Stimulated activated CD8-positive, alpha-beta memory T cell treated with anti-CD3 and anti-CD28 coated beads, Interleukin-15, amount 100 ng/mL, for 4 hours (primary cell): ENCODE data around the gene SH3PXD2B.
"Not testable (repeated sequence)": the region's sequence is repeated elsewhere in the genome, so short reads cannot be mapped to it uniquely, and the experiment has no call there.

Source experiments
- DNase-seq, 2 donors: peaks; one replicate each; pipeline ENCODE4 v3.0.0-alpha.2; 2020; ENCODE audit warnings: low read depth in 2 of 2

SH3PXD2B gene

GRCh38 chr5:172417983-172418630 lies 36.2 kb downstream of the SH3PXD2B start:
- DNase-seq: no peak

GRCh38 chr5:172417130-172417841 lies 37.0 kb downstream of the SH3PXD2B start:
- DNase-seq: no peak

GRCh38 chr5:172415362-172416275 lies 38.7 kb downstream of the SH3PXD2B start:
- no peak for DNase-seq

- DNase-seq: no peak
These were observed 39.6 kb downstream of the SH3PXD2B start for GRCh38 chr5:172414531-172415361.

- DNase-seq: no peak
These were observed 40.6 kb downstream of the SH3PXD2B start for GRCh38 chr5:172413601-172414171.

- no peak for DNase-seq
These were observed 41.5 kb downstream of the SH3PXD2B start for GRCh38 chr5:172412724-172413286.

GRCh38 chr5:172411484-172412072 lies 42.7 kb downstream of the SH3PXD2B start:
- DNase-seq: no peak

GRCh38 chr5:172410662-172411483 lies 43.5 kb downstream of the SH3PXD2B start:
- DNase-seq: no peak

GRCh38 chr5:172410160-172410559 lies 44.2 kb downstream of the SH3PXD2B start:
- no peak for DNase-seq

- DNase-seq: not testable (repeated sequence)
These were observed 44.8 kb downstream of the SH3PXD2B start for GRCh38 chr5:172409477-172409876.

- DNase-seq: no peak
These were observed 46.5 kb downstream of the SH3PXD2B start for GRCh38 chr5:172407822-172408221.

GRCh38 chr5:172407241-172407691 lies 47.1 kb downstream of the SH3PXD2B start:
- DNase-seq: no peak

- DNase-seq: no peak
These were observed 48.9 kb downstream of the SH3PXD2B start for GRCh38 chr5:172405226-172406107.

GRCh38 chr5:172404746-172405145 lies 49.6 kb downstream of the SH3PXD2B start:
- DNase-seq: no peak

- DNase-seq: no peak
These were observed 50.5 kb downstream of the SH3PXD2B start for GRCh38 chr5:172403817-172404216.

GRCh38 chr5:172403189-172403796 lies 51.0 kb downstream of the SH3PXD2B start:
- no peak for DNase-seq

- DNase-seq: no peak
These were observed 51.7 kb downstream of the SH3PXD2B start for GRCh38 chr5:172402531-172403188.
